AG10803 (cell line): ENCODE results near the gene GON4L.

Experiments used
- DNase-seq: peaks from one replicate; pipeline ENCODE4 v3.0.0; 2010; ENCODE audit warnings: low read depth
- H3K4me3 ChIP-seq: 2 replicates; pipeline ENCODE4 v1.5.1; 2011; ENCODE audit warnings: mild to moderate bottlenecking, low read length, control low read depth
- CTCF ChIP-seq: conservative IDR thresholded peaks from 2 replicates; pipeline ENCODE4 v1.5.1; 2011; ENCODE audit warnings: mild to moderate bottlenecking, low read length, control low read depth, inconsistent platforms

The GON4L gene

DNA sequence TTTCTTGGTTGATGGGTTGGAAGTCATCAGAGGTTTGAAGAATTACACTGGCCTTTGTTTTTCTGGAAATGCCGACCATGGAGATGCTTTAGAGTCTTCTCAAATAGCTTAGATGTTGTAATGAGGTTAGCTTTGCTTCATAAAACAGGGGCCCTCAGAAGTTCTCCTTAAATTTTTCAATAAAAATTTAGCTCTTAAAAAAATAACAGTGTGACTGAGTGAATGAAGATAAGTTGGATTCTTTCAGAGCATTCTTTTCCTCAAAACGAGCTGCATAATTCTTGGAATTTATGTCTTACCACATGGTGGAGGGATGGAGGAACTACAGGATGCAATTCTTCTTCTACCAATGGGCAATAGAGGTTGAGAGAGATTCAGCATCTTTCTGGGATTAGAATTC lies 25.8 kb upstream of the GON4L start:
- no peak overlapping the region for H3K4me3 ChIP-seq
- no peak for TF ChIP-seq CTCF
- no peak for DNase-seq

DNA sequence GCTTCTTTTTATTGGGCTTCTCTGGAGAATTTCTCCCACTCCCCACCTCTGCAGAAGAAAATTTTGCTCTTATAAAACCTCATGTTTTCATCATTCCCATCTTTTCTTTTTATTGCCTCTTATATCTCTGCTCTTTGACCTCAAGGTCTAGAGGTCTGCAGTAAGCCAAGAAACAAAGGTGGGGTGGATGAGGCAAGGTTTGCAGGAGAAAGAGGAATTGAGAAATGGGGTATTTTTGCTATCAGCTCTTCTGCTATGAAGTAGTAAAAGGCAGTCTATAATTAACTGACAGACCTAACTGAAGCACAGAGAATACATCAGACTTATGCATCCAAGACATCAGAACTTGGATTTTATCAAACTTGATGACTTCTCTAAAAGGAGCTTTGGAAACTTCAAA lies 25.2 kb upstream of the GON4L start:
- DNase-seq, result no peak
- H3K4me3 ChIP-seq, result no peak overlapping the region
- TF ChIP-seq CTCF, result no peak

GRCh38 chr1:155880950-155881349 lies 23.9 kb upstream of the GON4L start:
- TF ChIP-seq CTCF, result no peak
- H3K4me3 ChIP-seq, result no peak overlapping the region
- no peak for DNase-seq

- H3K4me3 ChIP-seq, result no peak overlapping the region
- no peak for TF ChIP-seq CTCF
- no peak for DNase-seq
These were observed 23.2 kb upstream of the GON4L start for GRCh38 chr1:155880251-155880650.

DNA sequence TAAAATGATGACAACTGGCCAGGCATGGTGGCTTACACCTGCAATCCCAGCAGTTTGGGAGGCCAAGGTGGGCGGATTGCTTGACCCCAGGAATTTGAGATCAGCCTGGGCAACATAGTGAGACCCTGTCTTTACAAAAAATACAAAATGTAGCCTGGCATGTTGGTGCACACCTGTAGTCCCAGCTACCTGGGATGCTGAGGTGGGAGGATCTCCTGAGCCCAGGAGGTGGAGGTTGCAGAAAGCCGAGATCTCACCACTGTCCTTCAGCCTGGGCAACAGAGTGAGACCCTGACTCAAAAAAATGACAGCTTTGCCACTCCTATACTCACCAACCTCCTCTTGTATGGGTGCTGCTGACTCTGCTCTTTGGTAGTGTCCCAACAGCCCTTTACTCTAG lies 20.9 kb upstream of the GON4L start:
- no peak for DNase-seq
- no peak overlapping the region for H3K4me3 ChIP-seq
- no peak for TF ChIP-seq CTCF

GRCh38 chr1:155873860-155874259 lies 16.8 kb upstream of the GON4L start:
- DNase-seq, result peak; percentile 35
- TF ChIP-seq CTCF, result no peak
- no peak overlapping the region for H3K4me3 ChIP-seq

- no peak overlapping the region for H3K4me3 ChIP-seq
- no peak for DNase-seq
- no peak for TF ChIP-seq CTCF
These were observed 15.5 kb upstream of the GON4L start for GRCh38 chr1:155872527-155872926.
